ENCODE measurements around the gene RARB. TPM values are rescaled to one million over a fixed set of nuclear protein-coding genes. Genes with fewer than 3 reads are reported as not detected.

The RARB gene
- total and polyA plus RNA-seq, 9 donors, result 3.5 to 13.4 (median 7.9) TPM

DNA sequence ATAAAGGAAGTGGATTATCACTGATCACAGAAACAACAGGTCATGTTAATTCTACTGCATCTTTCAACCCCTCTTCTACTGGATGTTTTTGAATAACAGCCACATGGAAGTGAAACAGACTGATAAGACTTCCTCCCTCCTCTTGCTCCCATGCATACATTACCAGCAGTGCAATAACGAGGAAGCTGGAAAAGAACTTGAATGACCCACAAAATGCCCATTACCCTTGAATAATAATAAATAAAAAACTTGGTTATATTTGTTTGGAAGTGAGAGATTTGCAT is 51.6 kb downstream of the RARB start:
- intact Hi-C loops (cut with DNase I), result no loop called here
- WGBS, 3 donors, result 21 to 23% (median 22%) methylated on average over 1 of the region's 1 CpG
- no peaks in the 10 kb centered on the region for H3K9me3 ChIP-seq
- no peak overlapping the region for H3K27ac ChIP-seq
- H3K4me3 ChIP-seq, result no peak overlapping the region
- DNase-seq, result no peak
- no peaks in the 10 kb centered on the region for H3K36me3 ChIP-seq
- H3K4me1 ChIP-seq (ENCODE audit: insufficient read depth), result peaks cover 2% of the 10 kb centered on the region
- no peaks in the 10 kb centered on the region for H3K27me3 ChIP-seq
- TF ChIP-seq POLR2A (IDR thresholded peaks at IDR 0.05) (no peak), EP300 (IDR thresholded peaks at IDR 0.05) (no peak)

DNA sequence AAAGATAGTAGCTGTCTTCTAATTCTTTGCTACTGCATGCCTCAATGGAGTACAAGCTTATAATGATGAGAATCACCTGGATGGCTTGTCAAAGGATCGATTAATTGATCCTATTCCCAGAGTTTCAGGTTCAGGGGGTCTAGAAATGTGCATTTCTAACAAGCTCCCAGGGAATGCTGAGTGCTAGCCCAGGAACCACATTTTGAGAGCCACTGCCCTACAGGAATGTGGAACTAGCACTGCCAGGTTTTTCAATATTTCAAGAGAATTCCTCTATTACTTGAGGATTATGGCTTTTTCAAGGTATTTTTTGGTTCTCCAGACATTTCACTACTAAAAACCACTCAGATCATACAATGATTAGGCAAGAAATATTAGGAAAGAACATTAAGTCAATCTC is 52.7 kb downstream of the RARB start:
- Histone ChIP-seq H3K36me3 (no peaks in the 10 kb centered on the region), H3K4me3 (no peak overlapping the region), H3K27me3 (no peaks in the 10 kb centered on the region), H3K9me3 (no peaks in the 10 kb centered on the region), H3K27ac (no peak overlapping the region), H3K4me1 (ENCODE audit: insufficient read depth) (peaks cover 2% of the 10 kb centered on the region)
- 84 to 96% (median 86%) methylated on average over 1 of the region's 1 CpG for WGBS, 3 donors
- TF ChIP-seq, protein P1, sequence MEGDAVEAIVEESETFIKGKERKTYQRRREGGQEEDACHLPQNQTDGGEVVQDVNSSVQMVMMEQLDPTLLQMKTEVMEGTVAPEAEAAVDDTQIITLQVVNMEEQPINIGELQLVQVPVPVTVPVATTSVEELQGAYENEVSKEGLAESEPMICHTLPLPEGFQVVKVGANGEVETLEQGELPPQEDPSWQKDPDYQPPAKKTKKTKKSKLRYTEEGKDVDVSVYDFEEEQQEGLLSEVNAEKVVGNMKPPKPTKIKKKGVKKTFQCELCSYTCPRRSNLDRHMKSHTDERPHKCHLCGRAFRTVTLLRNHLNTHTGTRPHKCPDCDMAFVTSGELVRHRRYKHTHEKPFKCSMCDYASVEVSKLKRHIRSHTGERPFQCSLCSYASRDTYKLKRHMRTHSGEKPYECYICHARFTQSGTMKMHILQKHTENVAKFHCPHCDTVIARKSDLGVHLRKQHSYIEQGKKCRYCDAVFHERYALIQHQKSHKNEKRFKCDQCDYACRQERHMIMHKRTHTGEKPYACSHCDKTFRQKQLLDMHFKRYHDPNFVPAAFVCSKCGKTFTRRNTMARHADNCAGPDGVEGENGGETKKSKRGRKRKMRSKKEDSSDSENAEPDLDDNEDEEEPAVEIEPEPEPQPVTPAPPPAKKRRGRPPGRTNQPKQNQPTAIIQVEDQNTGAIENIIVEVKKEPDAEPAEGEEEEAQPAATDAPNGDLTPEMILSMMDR (IDR thresholded peaks at IDR 0.05), result no peak
- no peak for TF ChIP-seq EP300 (IDR thresholded peaks at IDR 0.05)
- no peak for TF ChIP-seq POLR2A (IDR thresholded peaks at IDR 0.05)
- no peak for DNase-seq
- intact Hi-C loops (cut with DNase I), result no loop called here

DNA sequence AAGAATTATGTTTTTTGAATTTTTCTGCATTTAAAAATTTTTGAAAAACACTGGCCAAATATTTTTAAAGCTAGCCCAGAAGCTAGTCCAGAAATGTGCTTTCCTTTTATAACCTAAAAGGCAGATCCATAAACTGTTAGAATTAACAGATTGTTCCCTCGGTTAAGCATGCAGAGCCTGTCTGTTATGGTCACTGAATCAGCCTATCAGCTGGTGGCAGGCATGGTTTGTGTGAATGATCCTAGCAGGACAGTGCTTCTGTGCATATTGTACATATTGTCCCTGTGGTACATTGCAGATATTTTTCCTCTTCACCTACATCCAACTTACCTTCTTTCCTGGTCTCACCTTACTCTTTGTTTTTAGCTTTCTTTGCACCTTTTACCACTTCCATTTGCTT is 53.3 kb downstream of the RARB start:
- Histone ChIP-seq H3K36me3 (no peaks in the 10 kb centered on the region), H3K4me3 (no peak overlapping the region), H3K27me3 (no peaks in the 10 kb centered on the region), H3K27ac (no peak overlapping the region), H3K9me3 (no peaks in the 10 kb centered on the region), H3K4me1 (ENCODE audit: insufficient read depth) (peaks cover 2% of the 10 kb centered on the region)
- 42 to 60% (median 43%) methylated on average over 1 of the region's 1 CpG for WGBS, 3 donors
- intact Hi-C loops (cut with DNase I), result no loop called here
- no peak for DNase-seq
- TF ChIP-seq EP300 (IDR thresholded peaks at IDR 0.05) (no peak), POLR2A (IDR thresholded peaks at IDR 0.05) (no peak)
- TF ChIP-seq, protein P1 (IDR thresholded peaks at IDR 0.05), result no peak

DNA sequence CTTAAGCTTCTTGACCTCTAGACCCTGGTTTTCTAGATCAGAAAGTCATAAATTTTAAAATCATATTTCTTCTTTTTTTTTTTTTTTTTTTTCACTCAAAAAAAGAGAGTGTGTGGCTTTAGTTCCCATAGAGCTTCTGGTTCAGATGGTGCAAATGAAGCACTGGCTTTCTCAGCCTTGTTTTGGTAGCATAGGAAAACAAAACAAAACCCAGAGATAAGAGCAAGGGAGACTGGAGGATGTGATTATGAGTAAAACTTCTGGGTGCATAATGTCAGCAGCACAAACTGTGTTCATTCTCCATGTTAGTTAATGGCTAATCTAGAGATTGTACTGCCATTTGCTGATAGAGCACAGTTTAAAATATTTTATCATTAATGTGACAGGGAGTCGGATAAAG is 55.4 kb downstream of the RARB start:
- no peaks in the 10 kb centered on the region for H3K36me3 ChIP-seq
- no peaks in the 10 kb centered on the region for H3K27me3 ChIP-seq
- no peaks in the 10 kb centered on the region for H3K9me3 ChIP-seq
- no peak for DNase-seq
- intact Hi-C loops (cut with DNase I), result no loop called here
- 11 to 21% (median 13%) methylated on average over 1 of the region's 1 CpG for WGBS, 3 donors
- no peak overlapping the region for H3K4me3 ChIP-seq
- H3K4me1 ChIP-seq (ENCODE audit: insufficient read depth), result peaks cover 2% of the 10 kb centered on the region
- TF ChIP-seq POLR2A (IDR thresholded peaks at IDR 0.05) (no peak), EP300 (IDR thresholded peaks at IDR 0.05) (no peak)
- H3K27ac ChIP-seq, result no peak overlapping the region

DNA sequence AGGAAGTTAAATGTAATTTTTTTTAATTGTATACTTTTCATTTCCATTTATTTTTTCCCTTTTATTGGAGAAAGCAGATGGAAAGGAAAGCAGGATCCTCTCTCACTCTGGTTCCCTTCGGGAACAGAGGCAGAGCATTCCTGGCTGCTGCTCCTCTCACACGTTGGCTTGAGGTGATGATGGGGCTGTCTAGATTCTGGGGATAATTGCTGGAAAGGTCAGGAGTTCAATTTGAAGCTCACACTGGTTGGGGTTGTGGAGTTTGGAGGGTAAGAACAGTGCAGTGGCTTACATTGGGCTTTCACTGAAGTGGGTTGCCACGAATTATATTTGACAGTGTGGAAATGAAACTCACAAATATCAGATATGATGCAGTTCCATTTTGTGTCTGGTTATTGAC is 57.6 kb downstream of the RARB start:
- WGBS, 3 donors, result 71 to 78% (median 72%) methylated on average over 3 of the region's 3 CpGs
- Histone ChIP-seq H3K4me1 (ENCODE audit: insufficient read depth) (peaks cover 2% of the 10 kb centered on the region), H3K27me3 (no peaks in the 10 kb centered on the region), H3K27ac (no peak overlapping the region), H3K9me3 (no peaks in the 10 kb centered on the region), H3K4me3 (no peak overlapping the region), H3K36me3 (no peaks in the 10 kb centered on the region)
- intact Hi-C loops (cut with DNase I), result no loop called here
- TF ChIP-seq EP300 (IDR thresholded peaks at IDR 0.05) (no peak), POLR2A (IDR thresholded peaks at IDR 0.05) (no peak)
- TF ChIP-seq, protein P1 (IDR thresholded peaks at IDR 0.05), result no peak
- no peak for DNase-seq

DNA sequence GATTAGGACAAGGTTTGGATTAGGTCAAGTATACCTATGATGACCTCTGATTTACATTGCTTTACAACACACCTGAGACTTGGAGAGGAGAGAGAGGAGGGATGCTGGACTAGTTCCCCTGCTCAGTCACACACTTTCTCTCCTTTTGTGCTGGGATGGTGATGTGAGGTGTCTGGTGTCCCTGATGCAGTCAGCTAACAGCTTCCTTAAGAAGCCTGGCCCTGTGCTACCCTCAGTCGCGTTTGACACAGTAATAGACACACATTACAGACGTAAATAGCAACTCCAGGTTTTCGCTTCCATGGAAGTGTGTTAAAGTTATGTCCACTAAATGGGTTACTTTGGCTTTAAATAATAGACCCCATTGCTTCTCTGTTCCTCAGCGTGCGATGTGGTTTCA is 58.9 kb downstream of the RARB start:
- WGBS, 3 donors, result 71 to 77% (median 76%) methylated on average over 6 of the region's 6 CpGs
- Histone ChIP-seq H3K9me3 (no peaks in the 10 kb centered on the region), H3K36me3 (no peaks in the 10 kb centered on the region), H3K27ac (no peak overlapping the region), H3K27me3 (no peaks in the 10 kb centered on the region), H3K4me1 (ENCODE audit: insufficient read depth) (peaks cover 2% of the 10 kb centered on the region), H3K4me3 (no peak overlapping the region)
- intact Hi-C loops (cut with DNase I), result no loop called here
- TF ChIP-seq, protein P1 (IDR thresholded peaks at IDR 0.05), result no peak
- TF ChIP-seq POLR2A (IDR thresholded peaks at IDR 0.05) (no peak), EP300 (IDR thresholded peaks at IDR 0.05) (no peak)
- no peak for DNase-seq
